GM12891 (cell line): Measurements from ENCODE around the gene DYSF.

ENCODE experiments used
- POLR2A ChIP-seq: IDR thresholded peaks from 2 replicates; pipeline ENCODE4 v1.6.1; 2011; ENCODE audit warnings: low read depth, low read length, control low read depth
- POLR2AphosphoS5 ChIP-seq: IDR thresholded peaks from 2 replicates; pipeline ENCODE4 v1.6.1; 2011; ENCODE audit warnings: low read depth, low read length, control low read depth
- POU2F2 ChIP-seq: IDR thresholded peaks from 2 replicates; pipeline ENCODE4 v1.6.1; 2011; ENCODE audit warnings: low read depth, mild to moderate bottlenecking, control low read depth, low read length, moderate library complexity

- no peak for TF ChIP-seq POLR2AphosphoS5
- no peak for TF ChIP-seq POLR2A
- no peak for TF ChIP-seq POU2F2
Observed at GRCh38 chr2:71536226-71536671, 82.9 kb downstream of the DYSF start.
